Measurements from ENCODE around the gene HES6. TPM values are rescaled to one million over a fixed set of nuclear protein-coding genes. Genes with fewer than 3 reads are reported as not detected.
A peak's percentile ranks its signal among the peaks of the same experiment; 100 is the strongest.

Gene HES6, protein sequence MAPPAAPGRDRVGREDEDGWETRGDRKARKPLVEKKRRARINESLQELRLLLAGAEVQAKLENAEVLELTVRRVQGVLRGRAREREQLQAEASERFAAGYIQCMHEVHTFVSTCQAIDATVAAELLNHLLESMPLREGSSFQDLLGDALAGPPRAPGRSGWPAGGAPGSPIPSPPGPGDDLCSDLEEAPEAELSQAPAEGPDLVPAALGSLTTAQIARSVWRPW
- 100 to 1,000 TPM in 1 of 4 donors, 10 to 100 TPM in 3; 26.6 to 128 (median 51.1) TPM for total RNA-seq

DNA sequence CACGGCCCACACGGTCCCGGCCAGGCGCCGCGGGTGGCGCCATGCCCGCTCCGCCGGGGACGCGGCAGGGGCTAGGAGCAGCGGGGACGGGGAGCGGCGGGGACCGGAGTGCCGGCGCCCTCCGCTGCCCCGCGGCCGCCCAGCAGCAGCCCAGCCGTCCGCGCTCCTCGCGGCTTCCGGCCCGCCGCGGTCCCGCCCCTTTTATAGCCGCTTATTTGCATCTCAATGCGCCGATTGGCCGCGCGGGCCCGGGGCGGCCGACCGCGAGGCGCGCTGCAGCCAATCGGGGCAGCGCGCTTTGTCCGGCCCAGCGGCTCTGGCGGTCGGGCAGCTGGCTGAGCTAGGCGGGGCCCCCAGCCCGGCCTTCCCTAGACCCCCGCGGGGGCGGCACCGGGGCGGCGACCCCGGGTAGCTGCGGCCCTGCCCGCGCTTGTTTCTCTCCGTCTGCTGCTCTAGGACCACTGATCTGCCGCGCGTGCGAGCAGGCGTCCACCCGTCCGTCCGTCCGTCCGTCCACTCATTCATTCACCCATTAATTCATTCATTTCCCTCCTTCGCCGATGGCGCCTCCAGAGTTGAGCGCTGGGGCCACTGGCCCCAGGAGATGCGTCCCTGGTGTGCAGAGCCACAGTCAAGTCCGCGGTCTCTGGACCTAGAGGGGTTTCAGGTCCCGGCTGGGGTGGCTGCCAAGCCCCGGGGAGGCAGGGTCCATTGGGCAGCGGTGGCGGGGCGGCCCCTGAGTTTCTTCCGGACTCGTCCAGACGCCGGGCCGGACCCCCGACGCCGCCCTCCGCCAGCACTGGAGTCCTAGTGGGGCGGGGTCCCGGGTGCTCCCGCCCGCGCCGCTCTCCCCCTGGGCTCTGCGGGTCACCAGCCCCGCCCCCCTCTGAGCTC lies at the start of gene HES6:
TSS of gene HES6 (minus strand) at position 176 of the 894 bp plus-strand sequence. CDS start at position 43, 133 bp downstream.
- H3K27ac ChIP-seq: peak within 1 kb of the TSS; percentile 49 to 83 (median 66)

DNA sequence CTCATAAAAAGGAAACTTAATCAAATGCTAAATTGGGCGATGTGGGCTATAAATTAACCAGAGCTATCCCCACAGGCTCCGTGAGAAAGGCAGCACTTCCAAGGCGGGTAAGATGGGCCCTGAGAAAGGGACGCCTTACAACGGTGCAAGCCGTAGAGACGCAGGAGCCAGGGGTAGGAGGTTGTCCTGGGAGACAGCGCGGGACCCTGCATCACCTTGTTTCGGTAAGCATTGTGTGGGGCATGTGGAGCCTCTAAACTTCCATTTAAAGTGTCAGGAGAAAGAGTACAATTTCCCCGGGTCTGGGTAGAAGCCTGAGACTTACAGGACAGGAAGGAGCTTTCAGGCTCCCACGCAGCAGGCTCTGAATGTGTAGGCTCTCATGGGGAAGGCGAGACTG lies 49.7 kb upstream of the HES6 start:
- Histone ChIP-seq H3K4me1 (peaks cover 6 to 48% (median 13%) of the 10 kb centered on the region in 4 donors), H3K9me3 (no peaks in the 10 kb centered on the region), H3K27ac (peak overlapping the region; percentile 89 to 99 (median 95)), H3K27me3 (no peaks in the 10 kb centered on the region), H3K36me3 (no peaks in the 10 kb centered on the region), H3K4me3 (peak overlapping the region in 3 of 4 donors; percentile 80 to 91 (median 85))
- DNase-seq: no peak
- TF ChIP-seq, protein P1, sequence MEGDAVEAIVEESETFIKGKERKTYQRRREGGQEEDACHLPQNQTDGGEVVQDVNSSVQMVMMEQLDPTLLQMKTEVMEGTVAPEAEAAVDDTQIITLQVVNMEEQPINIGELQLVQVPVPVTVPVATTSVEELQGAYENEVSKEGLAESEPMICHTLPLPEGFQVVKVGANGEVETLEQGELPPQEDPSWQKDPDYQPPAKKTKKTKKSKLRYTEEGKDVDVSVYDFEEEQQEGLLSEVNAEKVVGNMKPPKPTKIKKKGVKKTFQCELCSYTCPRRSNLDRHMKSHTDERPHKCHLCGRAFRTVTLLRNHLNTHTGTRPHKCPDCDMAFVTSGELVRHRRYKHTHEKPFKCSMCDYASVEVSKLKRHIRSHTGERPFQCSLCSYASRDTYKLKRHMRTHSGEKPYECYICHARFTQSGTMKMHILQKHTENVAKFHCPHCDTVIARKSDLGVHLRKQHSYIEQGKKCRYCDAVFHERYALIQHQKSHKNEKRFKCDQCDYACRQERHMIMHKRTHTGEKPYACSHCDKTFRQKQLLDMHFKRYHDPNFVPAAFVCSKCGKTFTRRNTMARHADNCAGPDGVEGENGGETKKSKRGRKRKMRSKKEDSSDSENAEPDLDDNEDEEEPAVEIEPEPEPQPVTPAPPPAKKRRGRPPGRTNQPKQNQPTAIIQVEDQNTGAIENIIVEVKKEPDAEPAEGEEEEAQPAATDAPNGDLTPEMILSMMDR (IDR thresholded peaks at IDR 0.05): no peak
- no peak for TF ChIP-seq POLR2A (IDR thresholded peaks at IDR 0.05)

More for the DNA sequence above, at the start of gene HES6:
- Histone ChIP-seq H3K27me3 (no peaks in the 10 kb centered on the region), H3K4me1 (peaks cover 0 to 37% (median 14%) of the 10 kb centered on the region in 4 donors), H3K36me3 (peaks cover 0 to 5% (median 0%) of the 10 kb centered on the region in 3 donors), H3K9me3 (peaks cover 0 to 4% (median 0%) of the 10 kb centered on the region in 4 donors), H3K4me3 (peak within 1 kb of the TSS; percentile 73 to 95 (median 84))
- DNase-seq: peak; percentile 84 to 95 (median 92)
- TF ChIP-seq, protein P1 (IDR thresholded peaks at IDR 0.05): peak in 2 of 6 experiments; percentile 7 to 26
- peak; percentile 25 to 96 for TF ChIP-seq POLR2A (IDR thresholded peaks at IDR 0.05)

DNA sequence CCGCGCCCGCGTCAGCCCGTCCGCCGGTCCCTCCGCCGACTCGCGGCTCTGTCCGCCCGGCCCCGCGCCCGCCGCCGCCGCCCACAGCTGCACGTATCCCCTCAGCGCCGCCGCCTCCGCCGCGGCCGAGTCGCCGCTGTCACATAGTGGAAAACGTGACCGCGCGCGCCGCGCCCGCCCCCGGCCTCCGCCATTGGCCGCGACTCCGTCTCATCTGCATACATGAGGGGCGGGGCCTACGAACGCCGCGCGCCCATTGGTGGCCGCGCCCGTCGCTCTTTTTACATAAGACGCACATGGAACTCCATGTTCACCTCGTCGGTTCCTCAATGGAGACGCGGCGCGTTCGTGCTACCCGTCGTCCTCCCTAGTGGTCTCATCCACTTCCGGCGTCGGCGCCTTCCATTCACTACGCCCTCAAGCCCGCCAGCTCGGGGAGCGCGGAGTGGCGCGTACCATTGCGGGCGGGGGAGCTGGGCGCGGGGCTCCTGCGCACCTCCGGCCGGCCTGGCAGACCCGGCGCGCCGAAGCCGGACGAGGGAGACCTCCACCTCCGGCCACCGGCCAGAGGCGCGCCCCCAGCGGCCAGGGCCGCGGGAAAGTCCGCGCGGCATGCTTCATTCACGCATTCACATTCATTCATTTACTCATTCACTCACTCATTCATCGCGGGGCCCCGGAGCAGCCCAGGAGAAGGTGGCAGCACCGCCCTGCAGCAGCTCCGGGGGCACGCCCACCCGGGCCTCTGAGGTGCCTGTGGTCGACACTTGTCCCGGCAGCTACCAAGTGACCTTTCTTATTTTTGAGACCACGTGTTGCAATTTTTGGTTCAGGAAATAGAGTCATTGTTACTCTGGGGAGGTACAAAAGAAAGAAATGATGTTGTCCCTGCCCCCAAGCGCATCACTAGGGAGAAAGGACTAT lies 49.1 kb upstream of the HES6 start:
- peak; percentile 98 to 100 (median 99) for DNase-seq
- peak overlapping the region; percentile 89 to 99 (median 95) for H3K27ac ChIP-seq
- H3K27me3 ChIP-seq: no peaks in the 10 kb centered on the region
- H3K36me3 ChIP-seq: no peaks in the 10 kb centered on the region
- no peaks in the 10 kb centered on the region for H3K9me3 ChIP-seq
- TF ChIP-seq, protein P1 (IDR thresholded peaks at IDR 0.05): peak in 5 of 6 experiments; percentile 12 to 38 (median 32)
- peak; percentile 73 to 86 for TF ChIP-seq POLR2A (IDR thresholded peaks at IDR 0.05)
- H3K4me1 ChIP-seq: peaks cover 6 to 48% (median 13%) of the 10 kb centered on the region in 4 donors
- peak overlapping the region; percentile 80 to 93 (median 88) for H3K4me3 ChIP-seq

DNA sequence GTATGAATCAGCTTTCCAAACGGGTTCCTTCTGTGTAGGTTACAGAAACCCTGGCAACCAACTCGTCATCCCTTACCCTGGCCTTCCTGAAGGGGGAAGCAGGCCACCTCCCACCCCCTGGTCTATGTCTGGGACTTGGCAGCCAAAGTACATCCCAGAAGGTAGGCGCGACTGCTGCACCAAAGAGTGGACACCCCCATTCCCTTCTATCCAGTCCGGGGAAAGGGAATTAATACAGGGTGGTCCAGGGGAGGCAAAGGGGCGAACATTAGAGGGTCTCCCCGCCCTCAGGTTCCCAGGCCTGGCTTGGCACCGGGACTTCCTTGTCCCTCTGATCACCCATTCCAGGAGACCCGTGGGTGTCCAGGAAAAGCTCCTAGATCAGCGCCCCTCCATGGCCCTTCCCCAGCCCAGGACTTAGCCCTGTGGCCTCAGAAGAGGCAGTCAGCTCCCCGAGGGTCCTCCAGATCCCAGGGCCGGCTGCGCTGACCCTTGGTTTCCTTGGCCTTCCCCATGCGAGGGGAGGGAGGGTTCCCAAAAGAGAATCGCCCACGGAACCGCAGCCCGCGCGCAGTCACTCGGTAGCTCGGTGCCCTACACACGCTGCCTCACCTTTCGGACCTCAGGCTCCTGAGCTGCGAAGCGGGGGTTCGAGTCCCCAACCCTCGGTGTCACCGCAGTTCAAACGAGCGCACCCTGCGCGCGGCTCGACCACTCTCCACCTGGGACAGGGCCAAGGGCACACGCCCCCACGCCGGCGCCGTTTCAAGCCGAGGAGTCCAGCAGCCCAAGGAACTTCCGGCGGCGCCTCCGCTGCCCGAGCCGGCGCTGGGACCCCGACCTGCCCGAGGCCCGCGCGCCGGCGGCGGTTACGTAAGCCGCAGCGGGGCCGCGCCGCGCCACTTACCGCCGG lies 48.2 kb upstream of the HES6 start, which contains the start of gene PER2:
TSS of gene PER2 (minus strand) at position 874 of the 913 bp plus-strand sequence. CDS start 10,674 bp downstream, outside the sequence.
- Histone ChIP-seq H3K27me3 (no peaks in the 10 kb centered on the region), H3K9me3 (no peaks in the 10 kb centered on the region), H3K27ac (peak within 1 kb of the TSS; percentile 89 to 99 (median 95)), H3K36me3 (no peaks in the 10 kb centered on the region), H3K4me1 (peaks cover 6 to 55% (median 13%) of the 10 kb centered on the region in 4 donors), H3K4me3 (peak within 1 kb of the TSS; percentile 80 to 93 (median 88))
- TF ChIP-seq, protein P1 (IDR thresholded peaks at IDR 0.05): peak in 2 of 6 experiments; percentile 21 to 25
- TF ChIP-seq POLR2A (IDR thresholded peaks at IDR 0.05): no peak
- DNase-seq: peak; percentile 26 to 75 (median 69)

Data from Peyer's patch (tissue), 4 donors.